SHP77 treated with DMSO at 0.1 percent for 48 hours (cell line): ENCODE measurements around the gene RSU1.
A peak's percentile ranks its signal among the peaks of the same experiment; 100 is the strongest.

Source experiments
- DNase-seq: peaks from one replicate; lab custom pipeline; 2025; lab: John Stamatoyannopoulos, UW

Gene RSU1

DNA sequence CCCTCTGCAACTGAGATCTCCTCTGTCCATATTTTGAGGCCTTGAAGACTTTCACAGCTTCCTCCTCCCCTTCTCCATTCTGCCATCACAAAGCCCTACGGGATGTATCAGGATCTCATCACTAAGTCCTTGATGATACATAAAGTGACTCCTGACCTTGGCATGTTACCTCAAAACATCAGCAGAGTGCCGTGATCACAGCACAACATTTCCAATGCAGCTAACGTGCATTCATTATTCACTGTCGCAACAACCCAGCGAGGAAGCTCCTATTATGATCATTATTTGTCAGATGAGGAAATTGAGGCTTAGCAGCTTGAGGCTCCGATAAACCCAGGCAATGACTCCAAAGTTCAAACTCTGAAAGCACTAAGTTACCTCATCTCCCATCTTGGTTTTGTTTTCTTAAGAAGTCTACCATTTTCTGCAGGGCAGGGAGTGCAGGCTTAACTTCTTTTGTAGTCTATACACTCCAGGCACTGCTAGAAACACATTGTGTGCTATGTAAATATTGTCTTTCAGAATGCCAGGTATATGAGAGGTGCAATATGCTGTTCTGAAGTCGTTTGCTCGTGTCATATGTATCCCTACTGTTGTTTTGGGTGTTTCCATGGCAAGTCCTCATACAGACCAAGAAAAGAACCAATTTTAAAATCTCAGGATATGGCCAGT is 215.0 kb downstream of the RSU1 start:
- no peak for DNase-seq

DNA sequence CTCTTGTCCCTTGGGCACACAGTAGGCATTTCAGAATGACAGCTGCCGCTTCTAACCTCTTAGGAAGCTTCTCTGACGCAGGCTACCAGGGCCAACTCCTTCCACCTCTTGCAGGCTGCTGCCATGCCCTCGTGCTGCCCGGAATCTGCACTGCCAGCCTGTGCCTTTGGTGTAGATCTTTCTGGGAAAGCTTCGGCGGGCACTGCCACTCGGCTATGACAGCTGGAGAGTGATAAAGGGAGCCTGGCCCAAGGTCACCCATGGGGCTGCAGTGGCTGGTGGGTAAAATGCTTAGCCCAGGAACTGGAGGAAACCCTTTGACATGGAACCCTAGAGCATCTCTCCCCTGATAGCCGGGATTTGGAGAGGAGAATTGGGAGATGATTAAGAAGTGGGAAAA is 217.6 kb downstream of the RSU1 start:
- no peak for DNase-seq

DNA sequence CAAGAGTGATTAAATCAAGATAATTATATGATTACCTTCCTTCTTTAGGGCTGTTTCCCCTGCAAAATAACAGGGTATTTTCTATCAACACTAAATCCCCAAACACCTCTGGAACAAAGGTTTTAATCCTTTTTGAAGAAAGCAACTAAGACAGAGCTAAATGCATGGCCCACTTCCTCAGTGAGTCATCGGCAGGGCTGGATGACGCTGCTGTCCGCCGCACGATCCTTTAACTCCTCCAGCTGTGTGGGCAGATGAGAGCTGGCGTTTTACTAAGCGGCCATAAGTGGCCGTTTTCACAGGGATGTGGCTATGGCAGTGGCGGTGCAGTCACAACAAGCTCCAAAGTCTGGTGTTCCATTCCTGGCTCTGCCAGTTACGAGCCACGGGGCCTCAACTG is 219.6 kb downstream of the RSU1 start:
- no peak for DNase-seq

DNA sequence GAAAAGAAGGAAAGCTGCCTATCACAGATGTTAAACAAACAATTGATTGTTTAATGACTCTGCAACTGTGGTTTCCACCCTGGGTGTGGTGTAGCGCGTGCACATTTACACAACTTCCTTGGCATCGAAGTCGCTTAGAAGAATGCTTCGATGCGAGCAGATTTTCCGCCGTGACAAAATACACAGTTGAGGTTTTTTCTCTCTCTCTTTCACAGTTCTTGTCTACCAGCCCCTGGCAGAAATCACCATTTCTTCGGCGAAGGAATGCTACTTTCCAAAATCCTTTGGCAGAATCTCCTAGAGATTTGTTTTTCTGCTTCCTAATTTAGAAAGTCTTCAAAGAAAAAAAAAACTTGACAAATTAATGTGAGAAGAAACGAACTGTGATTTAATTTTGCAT is 224.8 kb downstream of the RSU1 start:
- DNase-seq = no peak

DNA sequence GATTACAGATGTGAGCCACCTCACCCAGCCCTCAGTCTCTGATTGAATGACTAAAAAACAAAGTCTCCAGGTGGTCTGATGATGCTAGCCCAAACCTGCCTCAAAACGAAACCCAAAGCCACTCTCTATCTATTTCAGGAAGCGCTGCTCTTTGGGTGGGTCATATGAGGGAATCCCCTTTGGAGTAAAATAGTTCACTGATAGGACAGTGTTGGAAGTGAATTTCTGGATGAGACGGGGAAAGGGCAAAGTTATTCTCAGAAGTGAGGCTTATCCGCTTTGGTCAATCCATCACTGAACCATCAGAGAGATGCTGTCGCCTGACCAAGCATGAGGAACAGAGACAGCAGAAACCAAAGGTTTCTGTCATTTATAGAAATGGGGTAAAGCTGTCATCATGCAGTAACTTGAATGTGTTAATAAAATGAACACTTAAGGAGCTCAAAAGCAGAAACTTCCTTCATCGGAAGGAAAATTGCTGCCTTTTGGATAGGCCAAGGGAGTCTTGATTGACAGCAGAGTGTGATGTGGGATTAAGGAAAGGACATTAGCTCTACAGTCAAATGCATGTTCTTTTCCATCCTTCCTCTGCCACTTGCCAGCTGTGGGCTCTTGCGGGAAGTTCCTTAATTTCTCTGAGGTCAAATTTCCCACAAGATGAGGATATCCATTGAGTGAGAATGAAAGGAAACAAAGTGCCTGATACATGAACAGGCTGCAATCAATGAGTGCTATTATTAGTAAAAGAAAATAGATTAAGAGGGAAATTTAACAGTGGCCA is 230.7 kb downstream of the RSU1 start:
- DNase-seq = no peak

DNA sequence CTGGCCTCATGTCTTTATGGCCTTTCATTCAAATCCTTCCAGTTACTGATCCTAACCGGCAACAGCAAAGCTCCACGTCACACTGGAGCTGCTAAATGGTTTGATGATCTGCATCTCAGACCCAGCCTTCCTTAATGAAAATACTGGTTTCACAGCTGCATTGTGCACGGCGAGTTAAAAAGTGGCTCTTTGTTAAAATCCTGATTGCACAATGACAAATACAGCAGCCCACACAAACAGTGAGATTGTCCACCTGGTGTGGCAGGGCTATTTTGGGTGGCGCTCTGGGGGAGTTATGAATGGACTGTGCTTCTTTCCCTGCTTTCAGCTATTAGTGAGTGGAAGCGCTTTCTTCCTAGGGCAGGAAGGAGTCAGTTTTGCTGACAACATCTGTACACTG is 232.1 kb downstream of the RSU1 start:
- no peak for DNase-seq

DNA sequence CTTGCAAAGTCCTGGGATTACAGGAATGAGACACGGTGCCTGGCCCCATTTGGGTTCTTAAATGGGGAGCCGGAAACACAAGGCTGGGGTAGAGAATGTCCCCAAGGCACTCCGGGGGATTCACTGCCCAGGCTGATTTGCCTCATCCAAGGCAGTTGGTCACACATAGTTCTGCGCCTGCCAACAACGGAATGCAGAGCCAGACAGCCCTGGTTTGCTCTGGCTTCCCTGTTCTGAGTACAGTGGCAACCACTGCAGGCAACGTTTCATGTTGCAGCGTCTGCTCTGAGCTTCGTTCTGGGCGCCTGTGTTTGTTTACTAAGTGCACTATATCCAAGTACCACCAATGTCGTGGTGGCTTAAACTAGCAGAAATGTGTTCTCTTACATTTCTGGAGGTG is 233.8 kb downstream of the RSU1 start:
- DNase-seq = no peak

DNA sequence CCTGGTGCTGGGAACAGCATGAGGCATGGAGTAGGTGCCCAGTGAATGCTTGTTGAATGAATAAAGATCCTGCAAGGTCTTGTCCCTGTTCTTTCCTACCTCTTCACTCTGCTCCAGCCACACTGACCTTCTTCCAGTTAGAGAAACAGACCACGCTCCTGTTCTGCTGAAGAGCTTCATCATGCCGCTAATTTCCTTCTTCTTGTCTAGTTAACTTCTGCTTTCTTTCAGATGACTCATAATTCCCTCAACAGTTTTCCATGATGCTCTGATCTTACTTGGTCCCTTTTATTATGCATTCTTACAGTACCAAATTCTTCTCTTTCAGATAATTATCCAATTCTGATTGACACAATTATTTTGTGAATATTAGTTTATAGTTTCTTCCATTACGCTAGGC is 236.0 kb downstream of the RSU1 start:
- no peak for DNase-seq

DNA sequence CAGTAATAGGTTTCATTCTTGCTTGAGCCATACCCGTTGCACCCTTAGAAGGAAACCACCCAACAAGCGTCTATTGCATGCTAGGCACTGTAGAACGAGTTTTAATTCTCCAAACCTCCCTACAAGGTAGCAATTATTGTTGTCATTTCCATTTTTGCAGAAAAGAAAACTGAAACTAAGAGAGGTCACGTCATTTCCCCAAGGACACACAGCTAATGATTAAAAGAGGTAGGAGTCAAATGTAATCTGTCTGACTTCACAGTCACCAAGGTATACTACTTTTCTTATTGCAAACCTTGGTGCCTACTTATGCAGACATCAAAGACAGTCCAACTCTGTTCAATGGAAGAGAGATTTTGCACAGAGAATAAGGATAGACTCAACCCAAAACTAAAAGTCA is 246.5 kb downstream of the RSU1 start:
- no peak for DNase-seq

DNA sequence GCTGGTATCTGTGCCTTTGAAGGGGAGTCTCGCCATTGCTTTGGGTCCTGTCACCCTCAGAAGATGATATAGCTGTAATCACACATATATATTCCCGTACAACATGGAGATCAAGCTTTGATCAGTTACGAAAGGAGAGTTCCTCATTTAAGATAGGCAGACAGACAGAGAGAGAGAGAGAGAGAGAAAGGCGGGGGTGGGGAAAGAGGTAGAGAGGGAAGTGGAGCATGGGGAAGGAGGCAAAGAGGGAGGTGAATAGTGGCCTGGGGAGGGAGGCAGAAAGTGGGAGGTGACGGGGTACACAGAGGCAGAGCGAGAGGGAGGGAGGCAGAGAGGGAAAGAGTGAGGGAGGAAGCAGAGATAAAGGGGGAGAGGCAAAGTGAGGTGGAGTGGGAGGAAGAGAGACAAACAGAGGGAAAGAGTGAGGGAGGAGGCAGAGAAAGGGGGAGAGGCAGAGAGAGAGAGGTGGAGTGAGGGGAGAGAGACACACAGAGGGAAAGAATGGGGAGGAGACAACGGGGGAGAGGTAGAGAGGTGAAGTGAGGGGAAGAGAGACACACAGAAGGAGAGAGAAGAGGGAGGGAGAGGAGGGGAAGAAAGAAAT is 250.9 kb downstream of the RSU1 start:
- no peak for DNase-seq

DNA sequence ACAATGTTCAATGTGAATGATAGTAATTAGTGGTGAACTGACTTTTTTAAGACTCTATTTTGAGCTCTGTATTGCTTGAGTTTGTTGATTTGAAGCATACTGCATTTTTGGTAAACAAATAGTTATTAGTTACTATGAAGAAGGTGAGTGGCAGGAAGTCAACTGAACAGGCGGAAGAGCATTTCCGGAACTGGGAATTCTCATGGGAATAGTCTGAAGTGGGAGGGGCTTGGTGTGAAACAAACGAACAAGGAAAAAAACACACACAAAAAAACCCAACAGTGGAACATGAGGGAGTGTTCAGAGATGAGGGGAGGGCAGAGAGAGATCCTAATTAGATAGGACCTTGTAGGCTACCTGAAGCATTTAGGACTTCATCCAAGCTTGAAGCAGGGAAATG is 251.6 kb downstream of the RSU1 start:
- no peak for DNase-seq

DNA sequence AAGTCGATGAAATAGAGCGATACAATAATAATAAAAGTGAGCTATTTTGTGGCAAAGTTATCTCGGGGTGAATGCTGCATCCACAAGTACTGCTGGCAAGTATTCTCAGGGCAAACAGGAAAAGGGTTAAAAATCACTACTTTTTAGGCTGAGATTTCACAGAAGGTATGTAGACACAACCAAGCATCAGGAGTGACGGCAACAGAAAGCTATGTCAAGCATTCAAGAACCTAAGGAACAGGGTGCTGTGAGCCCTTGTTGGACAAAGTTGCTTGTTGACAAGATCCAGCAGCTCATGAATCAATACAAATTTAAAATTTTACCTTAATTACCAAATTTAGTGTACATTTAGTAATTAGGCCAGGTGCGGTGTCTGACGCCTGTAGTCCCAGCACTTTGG is 254.3 kb downstream of the RSU1 start:
- DNase-seq = no peak

DNA sequence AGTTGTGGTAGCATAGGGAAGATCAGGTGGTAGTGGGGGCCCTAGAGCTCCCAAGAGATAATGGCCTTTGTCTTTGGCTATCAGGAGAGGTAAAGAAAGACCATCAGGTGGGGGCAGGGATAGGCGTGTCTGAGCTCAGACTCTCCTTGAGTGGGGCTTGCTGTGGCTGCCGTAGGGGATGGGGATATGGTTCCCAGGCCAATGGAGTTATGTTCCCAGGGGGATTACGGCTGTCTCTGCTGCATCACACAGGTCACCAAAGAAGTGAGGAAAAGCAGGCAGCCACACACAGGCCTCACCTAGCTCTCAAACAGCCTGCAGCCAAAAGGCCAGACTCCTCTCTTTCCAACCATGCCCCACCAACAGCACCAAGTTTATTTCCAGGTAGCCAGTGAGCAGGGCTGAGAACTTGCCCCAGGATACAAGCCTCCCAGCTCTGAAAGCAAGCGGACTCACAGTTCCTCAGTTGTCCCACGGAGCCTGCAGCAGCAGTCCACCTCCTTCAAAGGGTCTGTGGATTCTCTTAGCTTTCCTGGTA is 257.9 kb downstream of the RSU1 start:
- DNase-seq = no peak

DNA sequence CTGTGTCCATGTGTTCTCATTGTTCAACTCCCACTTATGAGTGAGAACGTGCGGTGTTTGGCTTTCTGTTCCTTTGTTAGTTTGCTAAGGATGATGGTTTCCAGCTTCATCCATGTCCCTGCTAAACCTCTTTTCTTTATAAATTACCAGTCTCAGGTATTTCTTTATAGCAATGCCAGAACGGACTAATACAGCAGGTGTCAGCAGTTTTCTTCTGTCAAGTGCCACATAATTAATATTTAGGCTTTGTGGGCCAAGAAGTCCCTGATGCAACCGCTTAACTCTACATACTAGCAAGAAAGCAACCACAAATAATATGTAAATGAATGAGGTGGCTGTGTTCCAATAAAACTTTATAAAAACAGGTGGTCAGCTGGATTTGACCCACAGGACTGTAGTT is 269.3 kb downstream of the RSU1 start:
- DNase-seq = no peak

DNA sequence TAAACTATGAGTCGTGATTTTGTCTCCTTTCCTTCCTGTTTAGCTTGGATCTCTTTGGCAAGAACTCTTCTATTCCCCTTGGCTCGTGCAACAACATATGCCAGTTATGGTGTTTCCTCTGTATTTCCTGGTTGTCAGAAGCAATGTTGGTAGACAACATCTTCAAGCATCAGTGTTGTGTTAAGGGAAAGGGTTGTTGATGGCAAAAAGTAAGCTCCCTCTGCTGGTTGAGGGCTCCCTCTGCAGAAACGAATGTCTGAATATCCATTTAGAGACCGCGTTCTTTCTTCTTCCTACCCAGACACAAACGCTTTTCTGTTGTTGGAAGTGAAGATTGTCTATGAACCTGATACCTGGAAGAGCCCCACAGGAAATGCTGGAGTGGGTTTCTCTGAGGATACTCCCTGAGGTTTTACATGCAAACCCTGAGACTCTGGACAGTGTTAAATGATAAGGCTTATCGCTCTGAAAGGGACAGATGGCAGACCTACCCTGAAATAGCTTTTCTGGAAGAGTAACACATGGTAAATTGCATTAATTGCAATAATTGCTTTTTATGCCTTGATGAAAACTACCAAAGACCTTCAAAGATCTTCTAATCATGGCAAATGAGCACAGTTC is 272.0 kb downstream of the RSU1 start:
- DNase-seq = peak; percentile 26

DNA sequence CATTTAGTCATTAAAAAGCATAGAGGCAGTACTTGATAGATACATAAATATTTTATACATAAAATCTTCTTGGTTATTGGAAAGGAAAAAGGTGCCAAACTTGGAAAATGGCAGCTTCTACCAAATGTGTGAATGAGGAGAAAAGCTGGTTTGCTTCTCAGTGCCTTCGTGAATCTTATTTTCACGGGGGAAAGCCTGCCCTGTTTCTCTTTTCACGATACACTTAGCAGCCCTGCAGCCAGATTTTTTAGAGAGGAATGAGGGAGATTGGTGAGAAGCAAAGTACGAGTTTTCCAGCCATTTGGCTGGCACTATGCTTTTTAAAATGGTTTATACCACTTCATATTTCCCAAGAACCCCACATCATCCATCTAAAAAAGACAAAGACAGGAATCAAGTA is 272.6 kb downstream of the RSU1 start:
- DNase-seq = no peak

DNA sequence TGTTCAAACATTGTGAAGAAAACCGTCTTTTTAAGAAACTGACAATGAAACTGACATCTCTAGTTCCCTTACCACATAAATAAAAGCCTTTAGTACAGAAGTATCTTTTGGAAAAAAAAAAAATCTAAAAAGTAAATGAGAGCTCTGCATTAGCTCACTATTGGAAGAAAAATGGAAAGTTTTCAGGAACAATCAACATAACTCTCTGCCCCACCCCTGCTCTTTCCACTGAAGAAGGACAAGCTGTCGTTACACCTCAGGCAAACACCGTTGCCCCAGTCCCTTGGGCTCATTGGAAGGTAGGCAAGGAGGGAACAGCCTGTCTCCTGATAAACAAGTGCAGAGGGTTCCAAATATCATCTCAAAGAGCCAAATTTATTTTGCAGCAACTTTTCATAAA is 273.1 kb downstream of the RSU1 start:
- no peak for DNase-seq
